Measurements from ENCODE around the gene SH3BGRL2.
"Not testable (repeated sequence)": the region's sequence is repeated elsewhere in the genome, so short reads cannot be mapped to it uniquely, and the experiment has no call there.

SH3BGRL2 gene

GRCh38 chr6:79656134-79656533, 25.0 kb downstream of the SH3BGRL2 start:
- Histone ChIP-seq H3K27ac (ENCODE audit: low read depth, low read length) (no peak overlapping the region), H3K4me1 (ENCODE audit: insufficient read depth, low read length) (no peaks in the 10 kb centered on the region), H3K4me3 (ENCODE audit: low read length) (no peak overlapping the region), H3K9me3 (ENCODE audit: insufficient read depth, low read depth, low read length) (no peaks in the 10 kb centered on the region), H3K36me3 (ENCODE audit: insufficient read depth, low read length) (no peaks in the 10 kb centered on the region), H3K9ac (ENCODE audit: low read depth, low read length) (no peak overlapping the region), H3K27me3 (ENCODE audit: insufficient read depth, low read length) (no peaks in the 10 kb centered on the region)
- 97% methylated on average over 3 of the region's 3 CpGs for WGBS

GRCh38 chr6:79657238-79657637, 26.1 kb downstream of the SH3BGRL2 start:
- Histone ChIP-seq H3K9me3 (ENCODE audit: insufficient read depth, low read depth, low read length) (no peaks in the 10 kb centered on the region), H3K27ac (ENCODE audit: low read depth, low read length) (no peak overlapping the region), H3K27me3 (ENCODE audit: insufficient read depth, low read length) (no peaks in the 10 kb centered on the region), H3K9ac (ENCODE audit: low read depth, low read length) (no peak overlapping the region), H3K4me3 (ENCODE audit: low read length) (no peak overlapping the region), H3K36me3 (ENCODE audit: insufficient read depth, low read length) (no peaks in the 10 kb centered on the region), H3K4me1 (ENCODE audit: insufficient read depth, low read length) (no peaks in the 10 kb centered on the region)
- WGBS = 93% methylated on average over 1 of the region's 1 CpG

GRCh38 chr6:79663655-79664054, 32.5 kb downstream of the SH3BGRL2 start:
- 40% methylated on average over 6 of the region's 6 CpGs for WGBS
- H3K9ac ChIP-seq (ENCODE audit: low read depth, low read length); H3K9me3 ChIP-seq (ENCODE audit: insufficient read depth, low read depth, low read length); H3K27ac ChIP-seq (ENCODE audit: low read depth, low read length); H3K27me3 ChIP-seq (ENCODE audit: insufficient read depth, low read length); H3K36me3 ChIP-seq (ENCODE audit: insufficient read depth, low read length): not testable (repeated sequence)
- Histone ChIP-seq H3K4me1 (ENCODE audit: insufficient read depth, low read length) (peaks cover 35% of the 10 kb centered on the region), H3K4me3 (ENCODE audit: low read length) (0 out of 2 replicates have a peak overlapping the region, but pooled peaks have one; percentile 13)

- H3K36me3 ChIP-seq (ENCODE audit: insufficient read depth, low read length) = no peaks in the 10 kb centered on the region
- peaks cover 35% of the 10 kb centered on the region for H3K4me1 ChIP-seq (ENCODE audit: insufficient read depth, low read length)
- no peaks in the 10 kb centered on the region for H3K27me3 ChIP-seq (ENCODE audit: insufficient read depth, low read length)
- no peaks in the 10 kb centered on the region for H3K9me3 ChIP-seq (ENCODE audit: insufficient read depth, low read depth, low read length)
- H3K4me3 ChIP-seq (ENCODE audit: low read length) = no peak overlapping the region
- WGBS = 77% methylated on average over 4 of the region's 4 CpGs
- H3K9ac ChIP-seq (ENCODE audit: low read depth, low read length) = no peak overlapping the region
- H3K27ac ChIP-seq (ENCODE audit: low read depth, low read length) = no peak overlapping the region
These were observed 34.8 kb downstream of the SH3BGRL2 start for GRCh38 chr6:79665725-79666551.

- H3K4me3 ChIP-seq (ENCODE audit: low read length) = no peak overlapping the region
- 100% methylated on average over 1 of the region's 1 CpG for WGBS
- H3K9ac ChIP-seq (ENCODE audit: low read depth, low read length) = no peak overlapping the region
- no peaks in the 10 kb centered on the region for H3K36me3 ChIP-seq (ENCODE audit: insufficient read depth, low read length)
- H3K27ac ChIP-seq (ENCODE audit: low read depth, low read length) = no peak overlapping the region
- no peaks in the 10 kb centered on the region for H3K9me3 ChIP-seq (ENCODE audit: insufficient read depth, low read depth, low read length)
- no peaks in the 10 kb centered on the region for H3K27me3 ChIP-seq (ENCODE audit: insufficient read depth, low read length)
- peaks cover 35% of the 10 kb centered on the region for H3K4me1 ChIP-seq (ENCODE audit: insufficient read depth, low read length)
These were observed 35.5 kb downstream of the SH3BGRL2 start for GRCh38 chr6:79666634-79667033.

GRCh38 chr6:79668381-79668780, 37.3 kb downstream of the SH3BGRL2 start:
- Histone ChIP-seq H3K4me1 (ENCODE audit: insufficient read depth, low read length) (peaks cover 35% of the 10 kb centered on the region), H3K9ac (ENCODE audit: low read depth, low read length) (no peak overlapping the region), H3K36me3 (ENCODE audit: insufficient read depth, low read length) (peaks cover under 1% of the 10 kb centered on the region; the same call in 1 of the 2 replicates), H3K9me3 (ENCODE audit: insufficient read depth, low read depth, low read length) (no peaks in the 10 kb centered on the region), H3K27ac (ENCODE audit: low read depth, low read length) (no peak overlapping the region), H3K27me3 (ENCODE audit: insufficient read depth, low read length) (no peaks in the 10 kb centered on the region), H3K4me3 (ENCODE audit: low read length) (no peak overlapping the region)
- WGBS = 84% methylated on average over 4 of the region's 5 CpGs

- Histone ChIP-seq H3K27ac (ENCODE audit: low read depth, low read length) (no peak overlapping the region), H3K27me3 (ENCODE audit: insufficient read depth, low read length) (no peaks in the 10 kb centered on the region), H3K36me3 (ENCODE audit: insufficient read depth, low read length) (peaks cover 6% of the 10 kb centered on the region), H3K9me3 (ENCODE audit: insufficient read depth, low read depth, low read length) (no peaks in the 10 kb centered on the region), H3K4me3 (ENCODE audit: low read length) (no peak overlapping the region), H3K9ac (ENCODE audit: low read depth, low read length) (no peak overlapping the region), H3K4me1 (ENCODE audit: insufficient read depth, low read length) (peaks cover 26% of the 10 kb centered on the region)
- 93% methylated on average over 1 of the region's 1 CpG for WGBS
These were observed 38.6 kb downstream of the SH3BGRL2 start for GRCh38 chr6:79669766-79670165.

- no peak overlapping the region for H3K9ac ChIP-seq (ENCODE audit: low read depth, low read length)
- no peak overlapping the region for H3K4me3 ChIP-seq (ENCODE audit: low read length)
- H3K27ac ChIP-seq (ENCODE audit: low read depth, low read length) = no peak overlapping the region
- WGBS = 89% methylated on average over 2 of the region's 2 CpGs
- no peaks in the 10 kb centered on the region for H3K27me3 ChIP-seq (ENCODE audit: insufficient read depth, low read length)
- no peaks in the 10 kb centered on the region for H3K9me3 ChIP-seq (ENCODE audit: insufficient read depth, low read depth, low read length)
- H3K36me3 ChIP-seq (ENCODE audit: insufficient read depth, low read length) = peaks cover 6% of the 10 kb centered on the region
- peaks cover 22% of the 10 kb centered on the region for H3K4me1 ChIP-seq (ENCODE audit: insufficient read depth, low read length)
These were observed 39.7 kb downstream of the SH3BGRL2 start for GRCh38 chr6:79670789-79671188.

GRCh38 chr6:79671600-79672266, 40.6 kb downstream of the SH3BGRL2 start:
- no peak overlapping the region for H3K27ac ChIP-seq (ENCODE audit: low read depth, low read length)

GRCh38 chr6:79672631-79673111, 41.5 kb downstream of the SH3BGRL2 start:
- Histone ChIP-seq H3K9me3 (ENCODE audit: insufficient read depth, low read depth, low read length) (no peaks in the 10 kb centered on the region), H3K36me3 (ENCODE audit: insufficient read depth, low read length) (peaks cover 6% of the 10 kb centered on the region), H3K4me3 (ENCODE audit: low read length) (no peak overlapping the region), H3K4me1 (ENCODE audit: insufficient read depth, low read length) (peaks cover 10% of the 10 kb centered on the region), H3K9ac (ENCODE audit: low read depth, low read length) (no peak overlapping the region), H3K27me3 (ENCODE audit: insufficient read depth, low read length) (no peaks in the 10 kb centered on the region), H3K27ac (ENCODE audit: low read depth, low read length) (no peak overlapping the region)
- WGBS = 80% methylated on average over 2 of the region's 2 CpGs

More at GRCh38 chr6:79671600-79672266, 40.6 kb downstream of the SH3BGRL2 start:
- Histone ChIP-seq H3K4me3 (ENCODE audit: low read length) (no peak overlapping the region), H3K9ac (ENCODE audit: low read depth, low read length) (no peak overlapping the region), H3K9me3 (ENCODE audit: insufficient read depth, low read depth, low read length) (no peaks in the 10 kb centered on the region), H3K27me3 (ENCODE audit: insufficient read depth, low read length) (no peaks in the 10 kb centered on the region), H3K36me3 (ENCODE audit: insufficient read depth, low read length) (peaks cover 6% of the 10 kb centered on the region), H3K4me1 (ENCODE audit: insufficient read depth, low read length) (peaks cover 12% of the 10 kb centered on the region)
- 91% methylated on average over 3 of the region's 4 CpGs for WGBS

GRCh38 chr6:79673947-79674346, 42.8 kb downstream of the SH3BGRL2 start:
- Histone ChIP-seq H3K4me3 (ENCODE audit: low read length) (no peak overlapping the region), H3K36me3 (ENCODE audit: insufficient read depth, low read length) (peaks cover 6% of the 10 kb centered on the region), H3K9ac (ENCODE audit: low read depth, low read length) (no peak overlapping the region), H3K9me3 (ENCODE audit: insufficient read depth, low read depth, low read length) (no peaks in the 10 kb centered on the region), H3K4me1 (ENCODE audit: insufficient read depth, low read length) (no peaks in the 10 kb centered on the region), H3K27me3 (ENCODE audit: insufficient read depth, low read length) (no peaks in the 10 kb centered on the region), H3K27ac (ENCODE audit: low read depth, low read length) (no peak overlapping the region)
- 97% methylated on average over 2 of the region's 3 CpGs for WGBS

All from HUES64 (cell line).